Aorta (tissue), 5 donors: ENCODE data around the gene UBR4. TPM values are rescaled to one million over a fixed set of nuclear protein-coding genes. Genes with fewer than 3 reads are reported as not detected.

ENCODE experiments used
- ATAC-seq: fragments of 200-7000 bp; cut with Tn5 transposase; one replicate; pipeline ENCODE4 v1.9.1; 2022; ENCODE audit warnings: moderate library complexity; ENCODE audit not compliant: low FRiP score
- DNase-seq, 2 donors: peaks; one replicate each; pipeline ENCODE4 v3.0.0-alpha.2; 2020
- H3K27ac ChIP-seq, 2 donors: one replicate each; pipeline ENCODE4 v1.5.1; 2013; ENCODE audit warnings: low read length in 2 of 2, mild to moderate bottlenecking in 2 of 2, moderate library complexity in 2 of 2, control low read depth in 1 of 2, inconsistent platforms in 1 of 2, low read depth in 1 of 2
- H3K27me3 ChIP-seq, 2 donors: one replicate each; pipeline ENCODE4 v1.6.1; 2013; ENCODE audit warnings: control low read depth in 1 of 2, low read length in 1 of 2, mild to moderate bottlenecking in 1 of 2, moderate library complexity in 1 of 2; ENCODE audit not compliant: insufficient read depth in 2 of 2, control insufficient read depth in 1 of 2
- H3K36me3 ChIP-seq, 2 donors: one replicate each; pipeline ENCODE4 v1.6.1; 2013; ENCODE audit warnings: control low read depth in 1 of 2, low read length in 1 of 2, mild to moderate bottlenecking in 1 of 2; ENCODE audit not compliant: insufficient read depth in 2 of 2, control insufficient read depth in 1 of 2
- H3K4me1 ChIP-seq, 2 donors: one replicate each; pipeline ENCODE4 v1.6.1; 2013; ENCODE audit warnings: low read length in 2 of 2, control low read depth in 1 of 2, mild to moderate bottlenecking in 1 of 2, moderate library complexity in 1 of 2; ENCODE audit not compliant: insufficient read depth in 2 of 2, control insufficient read depth in 1 of 2
- H3K4me3 ChIP-seq, 2 donors: one replicate each; pipeline ENCODE4 v1.5.1; 2013; ENCODE audit warnings: low read length in 2 of 2, control low read depth in 1 of 2, mild to moderate bottlenecking in 1 of 2
- H3K9me3 ChIP-seq: one replicate; pipeline ENCODE4 v1.6.1; 2013; ENCODE audit warnings: mild to moderate bottlenecking, low read length; ENCODE audit not compliant: control insufficient read depth
- WGBS, 2 donors: extraction: QIAGEN DNeasy Blood & Tissue Kit; methylation state at CpG; one replicate each; pipeline ENCODE4 v1.1.7; 2013; 5-methylcytosine and 5-hydroxymethylcytosine counted together
- intact Hi-C, 2 donors: fragments of 100-400 bp; cut with DNase I; formaldehyde crosslinking; loops; one replicate each; pipeline versions ENCODE4 v1.14.2 to v1.15.0; 2022
- polyA plus RNA-seq, 2 donors: library from polyadenylated mRNA; stranded (reverse); fragments of 200-250 nt; gene quantifications; one replicate each; pipeline ENCODE4 v1.2.3, GENCODE V29; 2013
- total RNA-seq, 2 donors: library from RNA; stranded (reverse); fragmentation: NEBNext Ultra II Directional; extraction: Animal tissue kit (Norgen Biotek cat#: 25700); gene quantifications; one replicate each; pipeline ENCODE4 v1.2.1, GENCODE V29; 2021
- donor health status: healthy with polysubstance abuse.
- donor health status: Bipolar disorder and iron deficiency.
- donor health status: DM: no; HTN: no; CAD: no.
- donor health status: DM: no; HTN: no; CAD: no.
- donor health status: DM: yes; HTN: yes; CAD: no.

The UBR4 gene
- total and polyA plus RNA-seq, 4 donors = 16.4 to 293 (median 187) TPM

- ATAC-seq (no peak), DNase-seq (no peak)
- Histone ChIP-seq H3K27ac (no peak overlapping the region), H3K27me3 (no peaks in the 10 kb centered on the region), H3K4me1 (no peaks in the 10 kb centered on the region), H3K36me3 (peaks cover 38 to 45% of the 10 kb centered on the region in 2 donors), H3K4me3 (no peak overlapping the region), H3K9me3 (no peaks in the 10 kb centered on the region)
- intact Hi-C loops = no loop called here
- WGBS, 2 donors = 84 to 91% methylated on average over 7 of the region's 7 CpGs
Observed at GRCh38 chr1:19153169-19153568, 56.9 kb downstream of the UBR4 start.

DNA sequence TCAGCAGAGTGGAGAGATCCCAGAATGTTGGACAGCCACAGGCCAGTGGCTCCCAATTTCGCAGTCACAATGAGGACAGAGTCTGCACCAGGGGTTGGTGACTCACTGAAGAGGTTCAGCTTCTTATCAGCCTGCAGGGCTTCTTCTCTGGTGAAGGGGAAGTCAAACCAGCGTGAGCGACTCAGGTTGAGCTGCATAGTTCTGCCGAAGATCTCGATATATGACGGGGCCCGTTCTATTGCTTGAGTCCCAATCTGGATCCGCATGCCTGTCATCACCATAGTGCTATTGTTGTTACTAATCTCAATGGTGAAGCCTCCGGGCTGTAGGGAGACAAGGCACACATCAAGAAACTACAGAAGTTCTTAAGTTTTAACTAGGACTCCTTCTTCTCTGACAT, 58.5 kb downstream of the UBR4 start:
- ATAC-seq (no peak), DNase-seq (no peak)
- 91 to 93% methylated on average over 9 of the region's 9 CpGs for WGBS, 2 donors
- Histone ChIP-seq H3K4me1 (no peaks in the 10 kb centered on the region), H3K27me3 (no peaks in the 10 kb centered on the region), H3K9me3 (no peaks in the 10 kb centered on the region), H3K27ac (no peak overlapping the region), H3K4me3 (no peak overlapping the region), H3K36me3 (peaks cover 41 to 51% of the 10 kb centered on the region in 2 donors)
- intact Hi-C loops = no loop called here

DNA sequence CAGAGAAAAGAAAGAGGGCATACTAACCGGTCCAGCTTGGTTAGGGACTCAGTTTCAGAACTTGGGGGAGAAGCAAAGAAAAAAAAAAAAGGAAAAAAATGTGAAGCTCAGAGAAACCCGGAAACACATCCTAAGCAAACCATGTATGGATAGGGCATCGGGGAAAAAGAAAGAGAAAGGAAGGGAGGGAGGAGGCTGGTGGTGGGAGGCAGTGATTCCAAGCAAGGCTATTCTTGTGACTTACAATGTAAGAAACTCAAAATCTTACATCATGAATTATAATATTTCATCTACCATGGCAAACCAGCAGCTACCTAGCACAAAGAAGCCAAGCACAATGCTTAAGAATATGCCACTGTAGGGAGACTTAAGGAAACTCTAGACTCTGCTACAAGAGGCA, 60.3 kb downstream of the UBR4 start:
- no peaks in the 10 kb centered on the region for H3K4me1 ChIP-seq
- peaks cover 38 to 52% of the 10 kb centered on the region in 2 donors for H3K36me3 ChIP-seq
- H3K27me3 ChIP-seq = no peaks in the 10 kb centered on the region
- WGBS, 2 donors = 68 to 79% methylated on average over 3 of the region's 3 CpGs
- H3K4me3 ChIP-seq = no peak overlapping the region
- no peaks in the 10 kb centered on the region for H3K9me3 ChIP-seq
- DNase-seq (no peak), ATAC-seq (no peak)
- intact Hi-C loops = loop anchor here in 1 of 2 donors (5.0 kb wide), 1 partner anchor 33 kb away; no protein-coding TSS in a partner anchor
- no peak overlapping the region for H3K27ac ChIP-seq

DNA sequence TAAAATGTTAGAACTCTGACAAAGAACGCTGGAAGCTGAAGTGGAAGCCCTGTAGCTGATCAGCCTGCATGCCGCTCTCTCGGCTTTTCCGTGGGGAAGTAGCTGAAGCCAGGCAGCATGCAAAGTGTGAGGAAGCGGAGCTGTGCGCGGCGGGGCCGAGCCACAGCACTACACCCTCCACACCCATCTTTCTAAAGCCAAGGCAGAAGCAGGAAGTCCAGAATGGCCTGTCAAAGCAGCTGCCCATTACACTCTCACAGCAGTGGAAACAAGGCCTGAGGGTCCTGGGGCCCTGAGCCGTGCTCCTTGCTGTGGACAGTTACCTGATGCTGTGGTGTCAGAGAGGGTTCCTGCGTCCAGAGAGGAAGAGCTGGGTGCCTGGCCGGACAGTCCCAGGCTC, 69.6 kb downstream of the UBR4 start:
- H3K27me3 ChIP-seq = no peaks in the 10 kb centered on the region
- intact Hi-C loops = no loop called here
- H3K4me1 ChIP-seq = no peaks in the 10 kb centered on the region
- DNase-seq (no peak), ATAC-seq (no peak)
- peaks cover 4 to 14% of the 10 kb centered on the region in 2 donors for H3K36me3 ChIP-seq
- no peak overlapping the region for H3K27ac ChIP-seq
- H3K4me3 ChIP-seq = no peak overlapping the region
- 81 to 83% methylated on average over 12 of the region's 12 CpGs for WGBS, 2 donors
- H3K9me3 ChIP-seq = no peaks in the 10 kb centered on the region

DNA sequence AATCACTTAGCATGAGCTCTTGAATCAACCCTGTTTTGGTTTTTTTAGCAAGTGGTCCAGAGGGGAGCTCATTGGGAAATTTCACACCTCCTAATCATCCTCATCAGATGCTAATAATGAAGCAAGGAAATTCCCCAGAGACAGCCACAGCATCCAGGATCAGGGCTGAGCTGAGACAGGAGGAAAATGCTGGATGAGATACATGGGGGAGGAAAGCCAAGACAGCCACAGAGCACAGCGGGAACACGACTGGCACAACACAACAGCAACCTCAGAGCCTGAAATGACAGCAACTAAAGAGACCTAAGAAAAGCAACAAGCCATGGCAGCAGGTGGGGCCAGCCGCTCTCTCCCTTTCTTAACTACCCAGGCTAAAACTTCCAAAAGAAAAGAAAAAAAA, 70.4 kb downstream of the UBR4 start:
- peaks cover 3 to 14% of the 10 kb centered on the region in 2 donors for H3K36me3 ChIP-seq
- H3K27me3 ChIP-seq = no peaks in the 10 kb centered on the region
- H3K4me3 ChIP-seq = no peak overlapping the region
- H3K27ac ChIP-seq = no peak overlapping the region
- H3K9me3 ChIP-seq = no peaks in the 10 kb centered on the region
- DNase-seq = no peak
- 52 to 60% methylated on average over 3 of the region's 3 CpGs for WGBS, 2 donors
- no peak for ATAC-seq
- H3K4me1 ChIP-seq = no peaks in the 10 kb centered on the region
- intact Hi-C loops = no loop called here

DNA sequence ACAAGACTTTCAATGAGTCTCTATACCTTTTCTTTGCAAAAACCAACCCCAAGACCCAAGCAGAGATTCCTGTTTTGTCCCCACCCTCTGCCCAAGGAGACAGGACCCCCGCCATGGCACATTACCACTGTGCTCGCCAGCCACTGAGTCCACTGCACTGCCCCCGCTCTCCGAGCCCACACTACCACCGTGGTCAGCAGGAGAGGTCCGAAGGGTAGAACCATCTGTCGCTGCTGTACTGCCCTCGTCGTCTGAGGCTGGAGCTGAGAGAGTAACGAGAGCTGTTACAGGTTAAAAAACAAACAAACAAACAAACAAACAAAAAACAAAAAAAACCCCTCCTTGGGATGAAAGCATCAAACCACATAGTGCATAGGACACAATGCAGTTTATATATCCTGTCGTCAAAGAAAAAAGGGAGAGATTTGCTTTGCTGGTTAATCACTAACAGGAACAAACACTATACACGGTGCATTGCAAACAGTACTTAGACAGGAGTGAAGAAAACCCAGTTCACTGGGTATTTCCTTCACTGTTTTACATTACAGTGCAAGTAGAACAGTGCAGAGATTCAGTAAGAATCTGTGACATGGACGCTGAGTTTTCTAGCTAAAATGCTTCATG, 71.0 kb downstream of the UBR4 start:
- no peak for ATAC-seq
- Histone ChIP-seq H3K9me3 (no peaks in the 10 kb centered on the region), H3K27ac (no peak overlapping the region), H3K4me1 (no peaks in the 10 kb centered on the region), H3K4me3 (no peak overlapping the region), H3K36me3 (peaks cover 7 to 16% of the 10 kb centered on the region in 2 donors), H3K27me3 (no peaks in the 10 kb centered on the region)
- DNase-seq = no peak
- intact Hi-C loops = no loop called here
- 65 to 70% methylated on average over 13 of the region's 13 CpGs for WGBS, 2 donors

- 94 to 95% methylated on average over 1 of the region's 1 CpG for WGBS, 2 donors
- peaks cover 7 to 17% of the 10 kb centered on the region in 2 donors for H3K36me3 ChIP-seq
- DNase-seq (no peak), ATAC-seq (no peak)
- H3K4me3 ChIP-seq = no peak overlapping the region
- no peak overlapping the region for H3K27ac ChIP-seq
- no peaks in the 10 kb centered on the region for H3K9me3 ChIP-seq
- H3K27me3 ChIP-seq = no peaks in the 10 kb centered on the region
- intact Hi-C loops = no loop called here
- H3K4me1 ChIP-seq = no peaks in the 10 kb centered on the region
Observed at GRCh38 chr1:19138331-19138730, 71.7 kb downstream of the UBR4 start.

GRCh38 chr1:19137158-19137557, 72.9 kb downstream of the UBR4 start:
- peaks cover 7 to 17% of the 10 kb centered on the region in 2 donors for H3K36me3 ChIP-seq
- ATAC-seq = no peak

GRCh38 chr1:19133360-19133759, 76.7 kb downstream of the UBR4 start:
- Histone ChIP-seq H3K4me1 (no peaks in the 10 kb centered on the region), H3K36me3 (peaks cover 4 to 12% of the 10 kb centered on the region in 2 donors), H3K4me3 (no peak overlapping the region), H3K27me3 (no peaks in the 10 kb centered on the region), H3K27ac (no peak overlapping the region), H3K9me3 (no peaks in the 10 kb centered on the region)
- ATAC-seq (no peak), DNase-seq (no peak)
- WGBS, 2 donors = 93 to 99% methylated on average over 2 of the region's 2 CpGs
- intact Hi-C loops = no loop called here

More at GRCh38 chr1:19137158-19137557, 72.9 kb downstream of the UBR4 start:
- Histone ChIP-seq H3K9me3 (no peaks in the 10 kb centered on the region), H3K27me3 (no peaks in the 10 kb centered on the region), H3K4me1 (no peaks in the 10 kb centered on the region), H3K4me3 (no peak overlapping the region), H3K27ac (no peak overlapping the region)
- no peak for DNase-seq
- intact Hi-C loops = no loop called here
- WGBS, 2 donors = 73 to 78% methylated on average over 4 of the region's 4 CpGs
